Suprapubic skin (tissue), 4 donors: ENCODE results near the gene CNEP1R1. TPM values are rescaled to one million over a fixed set of nuclear protein-coding genes. Genes with fewer than 3 reads are reported as not detected.

Source experiments
- DNase-seq, 2 donors: peaks; one replicate each; pipeline ENCODE4 v3.0.0-alpha.2; 2019; ENCODE audit warnings: low spot score in 2 of 2
- H3K27ac ChIP-seq: fragments of 200-600 bp; sonication (generic); one replicate; pipeline ENCODE4 v1.5.1; 2019
- H3K27me3 ChIP-seq: fragments of 200-600 bp; sonication (generic); one replicate; pipeline ENCODE4 v1.5.1; 2019
- H3K36me3 ChIP-seq: fragments of 200-600 bp; sonication (generic); one replicate; pipeline ENCODE4 v1.5.1; 2019
- H3K4me1 ChIP-seq: fragments of 200-600 bp; sonication (generic); one replicate; pipeline ENCODE4 v1.5.1; 2019
- H3K4me3 ChIP-seq: fragments of 200-600 bp; sonication (generic); one replicate; pipeline ENCODE4 v1.5.1; 2019; ENCODE audit warnings: mild to moderate bottlenecking
- H3K9me3 ChIP-seq: fragments of 200-600 bp; sonication (generic); one replicate; pipeline ENCODE4 v1.5.1; 2019
- EP300 ChIP-seq: sonication (generic); formaldehyde crosslinking; IDR thresholded peaks from one replicate; pipeline ENCODE4 v1.6.1; 2017; ENCODE audit warnings: antibody characterized with exemption
- POLR2A ChIP-seq, 2 donors: fragments of 450-650 bp; IDR thresholded peaks; one replicate each; pipeline ENCODE4 v1.6.1; 2017; ENCODE audit warnings: antibody characterized with exemption in 2 of 2, mild to moderate bottlenecking in 2 of 2, moderate library complexity in 2 of 2
- POLR2AphosphoS5 ChIP-seq, 3 donors: sonication (generic); formaldehyde crosslinking; IDR thresholded peaks; one replicate each; pipeline ENCODE4 v1.6.1; 2017; ENCODE audit warnings: antibody characterized with exemption in 3 of 3
- WGBS: methylation state at CpG from one replicate; pipeline ENCODE4 v1.1.5; 2018; 5-methylcytosine and 5-hydroxymethylcytosine counted together
- total RNA-seq, 4 donors: library from RNA; depleted of rRNA; stranded (reverse); fragments of >200 nt; gene quantifications; one replicate each; pipeline ENCODE4 v1.1.0, GENCODE V29; 2016
- TF ChIP-seq, protein P1 (sequence below), 2 donors: fragments of 200-600 bp in 1 of 2; fragments of 450-650 bp in 1 of 2; sonication (generic) in 1 of 2; IDR thresholded peaks; one replicate each; pipeline ENCODE4 v1.5.1; 2016 to 2019; ENCODE audit warnings: antibody characterized with exemption in 2 of 2, mild to moderate bottlenecking in 1 of 2, moderate library complexity in 1 of 2

The CNEP1R1 gene
- total RNA-seq, 4 donors from 2014 or later = 13.5 to 24.6 (median 16.5) TPM

DNA sequence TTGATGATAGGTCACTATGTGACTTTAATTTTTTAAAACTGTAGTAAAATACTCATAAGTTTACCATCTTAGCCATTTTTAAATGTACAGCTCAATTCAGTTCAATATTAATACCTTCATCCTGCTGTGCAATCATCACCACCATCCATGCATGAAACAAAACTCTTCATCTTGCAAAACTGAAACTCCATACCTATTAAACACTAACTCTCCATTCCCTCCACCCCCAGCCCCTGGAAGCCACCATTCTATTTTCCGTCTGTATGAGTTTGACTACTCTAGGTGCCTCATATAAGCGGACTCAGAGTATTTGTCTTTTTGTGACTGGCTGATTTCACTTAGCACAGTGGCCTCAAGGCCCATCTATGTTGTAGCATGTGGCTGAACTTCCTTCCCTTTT, 9.4 kb upstream of the CNEP1R1 start:
- H3K36me3 ChIP-seq = no peaks in the 10 kb centered on the region
- H3K4me1 ChIP-seq = no peaks in the 10 kb centered on the region
- H3K27me3 ChIP-seq = no peaks in the 10 kb centered on the region
- no peak overlapping the region for H3K4me3 ChIP-seq
- no peaks in the 10 kb centered on the region for H3K9me3 ChIP-seq
- TF ChIP-seq POLR2A (IDR thresholded peaks at IDR 0.05) = no peak
- TF ChIP-seq EP300 = no peak
- TF ChIP-seq, protein P1, sequence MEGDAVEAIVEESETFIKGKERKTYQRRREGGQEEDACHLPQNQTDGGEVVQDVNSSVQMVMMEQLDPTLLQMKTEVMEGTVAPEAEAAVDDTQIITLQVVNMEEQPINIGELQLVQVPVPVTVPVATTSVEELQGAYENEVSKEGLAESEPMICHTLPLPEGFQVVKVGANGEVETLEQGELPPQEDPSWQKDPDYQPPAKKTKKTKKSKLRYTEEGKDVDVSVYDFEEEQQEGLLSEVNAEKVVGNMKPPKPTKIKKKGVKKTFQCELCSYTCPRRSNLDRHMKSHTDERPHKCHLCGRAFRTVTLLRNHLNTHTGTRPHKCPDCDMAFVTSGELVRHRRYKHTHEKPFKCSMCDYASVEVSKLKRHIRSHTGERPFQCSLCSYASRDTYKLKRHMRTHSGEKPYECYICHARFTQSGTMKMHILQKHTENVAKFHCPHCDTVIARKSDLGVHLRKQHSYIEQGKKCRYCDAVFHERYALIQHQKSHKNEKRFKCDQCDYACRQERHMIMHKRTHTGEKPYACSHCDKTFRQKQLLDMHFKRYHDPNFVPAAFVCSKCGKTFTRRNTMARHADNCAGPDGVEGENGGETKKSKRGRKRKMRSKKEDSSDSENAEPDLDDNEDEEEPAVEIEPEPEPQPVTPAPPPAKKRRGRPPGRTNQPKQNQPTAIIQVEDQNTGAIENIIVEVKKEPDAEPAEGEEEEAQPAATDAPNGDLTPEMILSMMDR (IDR thresholded peaks at IDR 0.05) = no peak
- DNase-seq = no peak
- no peak overlapping the region for H3K27ac ChIP-seq
- WGBS = 92% methylated on average over 2 of the region's 2 CpGs

DNA sequence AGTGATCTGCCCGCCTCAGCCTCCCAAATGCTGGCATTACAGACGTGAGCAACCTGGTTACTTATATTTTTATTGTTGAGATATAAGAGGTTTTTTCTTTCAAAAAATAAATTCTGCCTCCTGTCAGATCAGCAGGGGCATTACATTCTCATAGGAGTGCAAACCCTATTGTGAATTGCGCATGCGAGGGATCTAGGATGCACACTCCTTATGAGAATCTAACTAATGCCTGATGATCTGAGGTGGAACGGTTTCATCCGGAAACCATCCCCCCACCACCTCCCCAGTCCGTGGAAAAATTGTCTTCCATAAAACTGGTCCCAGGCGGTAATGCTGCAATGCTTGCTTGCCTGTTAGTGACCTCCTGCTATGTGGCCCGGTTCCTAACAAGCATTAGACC, 7.5 kb upstream of the CNEP1R1 start:
- Histone ChIP-seq H3K27me3 (no peaks in the 10 kb centered on the region), H3K4me1 (no peaks in the 10 kb centered on the region), H3K4me3 (no peak overlapping the region), H3K36me3 (no peaks in the 10 kb centered on the region), H3K27ac (no peak overlapping the region), H3K9me3 (no peaks in the 10 kb centered on the region)
- TF ChIP-seq POLR2A (IDR thresholded peaks at IDR 0.05) = no peak
- TF ChIP-seq POLR2AphosphoS5 (IDR thresholded peaks at IDR 0.05) = no peak
- DNase-seq = no peak
- 89% methylated on average over 9 of the region's 9 CpGs for WGBS

DNA sequence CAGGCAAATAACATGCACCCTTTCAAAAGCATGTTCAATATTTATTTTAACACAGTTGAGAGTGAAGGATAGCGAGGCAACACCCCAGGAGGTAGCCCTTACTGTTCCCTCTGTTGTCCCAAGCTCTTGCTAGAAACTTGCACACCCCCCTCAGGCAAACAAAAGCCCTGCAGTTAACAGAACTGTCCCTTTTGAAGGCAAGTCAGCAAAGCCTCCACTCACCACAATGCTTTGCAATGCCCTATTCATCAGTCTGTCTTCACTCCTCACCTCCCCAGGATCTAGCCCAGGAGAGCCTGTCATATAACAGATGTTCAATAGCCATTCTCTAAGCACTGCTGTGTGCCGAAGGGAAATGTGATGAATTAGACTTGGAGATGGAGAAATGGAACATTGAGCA, 3.5 kb upstream of the CNEP1R1 start:
- H3K27ac ChIP-seq = no peak overlapping the region
- WGBS = 62% methylated on average over 2 of the region's 2 CpGs
- peaks cover 14% of the 10 kb centered on the region for H3K4me1 ChIP-seq
- H3K36me3 ChIP-seq = no peaks in the 10 kb centered on the region
- no peak overlapping the region for H3K4me3 ChIP-seq
- H3K9me3 ChIP-seq = no peaks in the 10 kb centered on the region
- DNase-seq = no peak
- no peaks in the 10 kb centered on the region for H3K27me3 ChIP-seq
- no peak for TF ChIP-seq EP300

DNA sequence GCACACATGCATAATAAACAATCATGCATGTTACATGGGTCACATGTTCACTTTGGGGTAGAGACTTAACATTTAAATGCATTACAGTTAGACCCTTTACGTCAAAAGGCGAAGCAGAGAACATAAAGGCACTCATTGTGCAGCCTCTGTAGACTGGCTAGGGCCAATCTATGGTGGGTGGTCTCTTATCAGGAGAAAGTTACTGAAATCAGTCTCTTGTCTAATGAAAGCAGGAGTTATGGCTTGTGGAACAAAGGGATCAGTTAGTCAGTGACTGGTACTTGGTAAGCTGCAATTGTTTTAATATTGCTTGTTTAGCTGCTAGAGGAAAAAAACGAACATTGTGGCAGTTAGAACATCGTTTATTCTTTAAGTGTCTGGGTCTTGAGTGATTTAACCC, 1.4 kb upstream of the CNEP1R1 start:
- DNase-seq = no peak
- TF ChIP-seq, protein P1 (IDR thresholded peaks at IDR 0.05) = no peak
- TF ChIP-seq POLR2A (IDR thresholded peaks at IDR 0.05) (no peak), POLR2AphosphoS5 (IDR thresholded peaks at IDR 0.05) (no peak)
- Histone ChIP-seq H3K4me3 (no peak overlapping the region), H3K4me1 (peaks cover 30% of the 10 kb centered on the region), H3K27me3 (no peaks in the 10 kb centered on the region), H3K27ac (no peak overlapping the region), H3K36me3 (no peaks in the 10 kb centered on the region), H3K9me3 (no peaks in the 10 kb centered on the region)
- 46% methylated on average over 4 of the region's 4 CpGs for WGBS

DNA sequence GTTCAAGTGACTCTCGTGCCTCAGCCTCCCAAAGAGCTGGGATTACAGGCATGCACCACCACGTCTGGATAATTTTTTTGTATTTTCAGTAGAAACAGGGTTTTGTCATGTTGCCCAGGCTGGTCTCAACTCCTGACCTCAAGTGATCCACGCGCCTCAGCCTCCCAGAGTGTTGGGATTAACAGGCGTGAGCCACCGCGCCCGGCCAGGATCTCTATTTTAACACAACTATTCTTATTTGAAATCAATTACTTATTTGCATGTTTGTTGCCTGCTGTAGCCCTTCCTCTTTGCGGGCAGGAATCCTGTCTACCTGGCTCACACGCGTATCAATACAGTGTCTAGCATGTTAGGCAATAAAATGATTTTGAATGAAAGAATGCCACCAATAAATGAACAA, 818 bp upstream of the CNEP1R1 start:
- Histone ChIP-seq H3K4me1 (peaks cover 30% of the 10 kb centered on the region), H3K9me3 (no peaks in the 10 kb centered on the region), H3K27me3 (no peaks in the 10 kb centered on the region), H3K27ac (no peak overlapping the region), H3K36me3 (no peaks in the 10 kb centered on the region), H3K4me3 (no peak overlapping the region)
- whole genome bisulfite sequencing = 85% methylated on average over 11 of the region's 11 CpGs
- TF ChIP-seq POLR2AphosphoS5 (IDR thresholded peaks at IDR 0.05) (no peak), EP300 (no peak), POLR2A (IDR thresholded peaks at IDR 0.05) (no peak)
- TF ChIP-seq, protein P1 (IDR thresholded peaks at IDR 0.05) = no peak
- no peak for DNase-seq

DNA sequence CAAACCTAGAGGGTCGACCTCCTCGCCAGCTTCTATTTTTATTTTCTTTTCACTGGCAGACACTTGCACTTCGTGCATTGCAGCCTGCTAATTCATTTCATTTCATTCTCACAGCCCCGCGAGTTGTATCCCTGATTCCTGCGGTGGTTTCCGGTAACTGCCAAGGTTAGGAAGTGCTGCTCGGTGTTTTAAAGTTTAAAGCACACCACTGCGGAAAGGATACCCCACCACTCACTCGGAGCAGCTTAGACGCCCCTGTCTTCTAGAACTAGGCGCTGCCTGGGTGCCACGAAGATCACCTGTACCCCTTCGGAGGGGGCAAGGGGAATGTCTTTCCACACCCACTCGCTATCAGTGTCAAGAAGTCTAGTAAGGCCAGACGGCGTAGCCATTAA, 509 bp downstream of the CNEP1R1 start:
- no peaks in the 10 kb centered on the region for H3K27me3 ChIP-seq
- H3K36me3 ChIP-seq = peaks cover 8% of the 10 kb centered on the region
- H3K27ac ChIP-seq = peak overlapping the region; percentile 87
- under 1% methylated on average over 17 of the region's 17 CpGs for WGBS
- TF ChIP-seq POLR2A (IDR thresholded peaks at IDR 0.05) (no peak), POLR2AphosphoS5 (IDR thresholded peaks at IDR 0.05) (no peak), EP300 (no peak)
- TF ChIP-seq, protein P1 (IDR thresholded peaks at IDR 0.05) = no peak
- peak in 1 of 2 donors; percentile 60 for DNase-seq
- peaks cover 30% of the 10 kb centered on the region for H3K4me1 ChIP-seq
- H3K4me3 ChIP-seq = peak overlapping the region; percentile 96
- H3K9me3 ChIP-seq = no peaks in the 10 kb centered on the region
